PC-3 (cell line): Measurements from ENCODE around the gene MMRN1. TPM values are rescaled to one million over a fixed set of nuclear protein-coding genes. Genes with fewer than 3 reads are reported as not detected.
A peak's percentile ranks its signal among the peaks of the same experiment; 100 is the strongest.

Experiments
- ATAC-seq: fragments of 200-7000 bp; cut with Tn5 transposase; 2 replicates; pipeline ENCODE4 v1.9.1; 2020; ENCODE audit warnings: mild to moderate bottlenecking, moderate library complexity
- BruUV-seq: library from RNA; stranded (reverse); fragments of 400-500 nt; replicated peaks from 2 replicates; lab custom pipeline; 2021; lab: Mats Ljungman, UMichigan
- CTCF ChIA-PET: fragments of 300-600 bp; sonication (Branson Sonifier 250); formaldehyde crosslinking; loops from one replicate; lab custom pipeline; 2022; ENCODE audit warnings: antibody characterized with exemption; lab: Charles Lee
- POLR2A ChIA-PET: fragments of 300-600 bp; sonication (Branson Sonifier 250); formaldehyde crosslinking; loops from one replicate; lab custom pipeline; 2022; ENCODE audit warnings: antibody characterized with exemption; ENCODE audit not compliant: unreplicated experiment; lab: Charles Lee
- DNase-seq: peaks from one replicate; pipeline ENCODE4 v3.0.0-alpha.2; 2015
- H2AFZ ChIP-seq: fragments of 300-600 bp; sonication (generic); 2 replicates; pipeline ENCODE4 v1.6.0; 2016; ENCODE audit warnings: antibody characterized with exemption, low read length
- H3F3A ChIP-seq: fragments of 300-600 bp; sonication (generic); one replicate; pipeline ENCODE4 v1.6.0; 2017; ENCODE audit warnings: antibody characterized with exemption, low read length, control low read depth, mild to moderate bottlenecking; ENCODE audit not compliant: unreplicated experiment
- H3K27ac ChIP-seq: fragments of 300-600 bp; sonication (generic); 2 replicates; pipeline ENCODE4 v1.5.1; 2016; ENCODE audit warnings: mild to moderate bottlenecking, low read length
- H3K27me3 ChIP-seq: fragments of 300-600 bp; sonication (generic); 2 replicates; pipeline ENCODE4 v1.6.1; 2016; ENCODE audit warnings: low read length, mixed read lengths
- H3K36me3 ChIP-seq: fragments of 300-600 bp; sonication (generic); 2 replicates; pipeline ENCODE4 v1.6.1; 2016; ENCODE audit warnings: low read depth, mixed run types, low read length, mixed read lengths
- H3K4me1 ChIP-seq: fragments of 300-600 bp; sonication (generic); 2 replicates; pipeline ENCODE4 v1.5.1; 2016; ENCODE audit warnings: low read length; ENCODE audit not compliant: insufficient read depth
- H3K4me2 ChIP-seq: fragments of 300-600 bp; sonication (generic); 2 replicates; pipeline ENCODE4 v1.6.0; 2016; ENCODE audit warnings: low read length
- H3K4me3 ChIP-seq: fragments of 300-600 bp; sonication (generic); 2 replicates; pipeline ENCODE4 v1.5.1; 2016; ENCODE audit warnings: mild to moderate bottlenecking, low read length, mixed read lengths
- H3K79me2 ChIP-seq: fragments of 300-600 bp; sonication (generic); 2 replicates; pipeline ENCODE4 v1.6.1; 2017; ENCODE audit warnings: low read length, mixed read lengths
- H3K9ac ChIP-seq: fragments of 300-600 bp; sonication (generic); 2 replicates; pipeline ENCODE4 v1.6.0; 2016; ENCODE audit warnings: mild to moderate bottlenecking, low read length
- H3K9me2 ChIP-seq: fragments of 300-600 bp; sonication (generic); replicated peaks from 2 replicates; pipeline ENCODE4 v1.6.1; 2016; ENCODE audit warnings: mixed run types, low read length, mixed read lengths
- H3K9me3 ChIP-seq: fragments of 300-600 bp; sonication (generic); 2 replicates; pipeline ENCODE4 v1.6.1; 2016; ENCODE audit warnings: low read length, mixed read lengths
- H4K20me1 ChIP-seq: fragments of 300-600 bp; sonication (generic); 2 replicates; pipeline ENCODE4 v1.6.1; 2016; ENCODE audit warnings: low read length, mixed read lengths
- EZH2 ChIP-seq: fragments of 300-600 bp; sonication (generic); IDR thresholded peaks from one replicate; pipeline ENCODE4 v1.6.1; 2017; ENCODE audit warnings: antibody characterized with exemption, mild to moderate bottlenecking, low read length; ENCODE audit not compliant: unreplicated experiment
- EZH2phosphoT487 ChIP-seq: fragments of 300-600 bp; sonication (generic); IDR thresholded peaks from 2 replicates; pipeline ENCODE4 v1.6.1; 2018; ENCODE audit warnings: mild to moderate bottlenecking, antibody characterized with exemption, low read length, borderline replicate concordance
- intact Hi-C: fragments of 100-400 bp; cut with micrococcal nuclease; formaldehyde crosslinking; loops from 2 replicates; pipeline ENCODE4 v1.9.0; 2023
- total RNA-seq: library from RNA; depleted of rRNA; stranded (reverse); fragments of >200 nt; gene quantifications from 2 replicates; pipeline ENCODE4 v1.2.3, GENCODE V29; 2014
- TF ChIP-seq, protein P1 (sequence below): fragments of 300-600 bp; sonication (generic); conservative IDR thresholded peaks from 2 replicates; pipeline ENCODE4 v1.5.1; 2017; ENCODE audit warnings: antibody characterized with exemption, low read depth, mild to moderate bottlenecking, low read length

Gene MMRN1
- total RNA-seq, 1 experiment from 2014 or later: 0.73 TPM

DNA sequence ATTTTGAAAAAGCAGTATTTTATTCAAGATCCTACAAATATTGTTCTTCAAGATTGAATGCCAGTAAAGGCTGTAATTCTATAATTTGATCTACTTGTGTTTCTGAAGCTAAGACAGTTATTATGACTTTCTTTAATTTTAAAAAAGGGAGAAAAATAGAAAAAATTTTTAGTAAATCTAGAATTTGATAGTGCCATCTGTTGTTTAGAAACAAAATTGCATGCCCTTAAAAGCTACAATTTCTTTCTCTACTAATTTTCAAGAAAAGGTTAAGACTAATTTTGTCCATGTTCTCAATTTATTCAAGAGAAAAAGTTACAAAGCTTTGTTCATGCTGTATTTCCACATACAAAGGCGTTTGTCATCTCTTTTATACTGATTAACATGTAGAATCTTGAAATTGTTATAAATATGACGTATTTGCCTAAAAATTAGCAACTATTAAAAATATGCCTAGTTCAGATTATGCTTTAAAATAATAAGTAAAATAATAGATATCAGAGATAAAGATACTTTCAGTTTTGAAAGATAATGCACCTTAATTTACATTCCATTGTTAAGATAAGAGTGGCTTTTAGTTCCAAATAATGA is 25.6 kb upstream of the MMRN1 start:
- no peaks in the 10 kb centered on the region for H3F3A ChIP-seq
- H3K9ac ChIP-seq: no peak overlapping the region
- H3K27ac ChIP-seq: no peak overlapping the region
- ATAC-seq (no peak), DNase-seq (peak; percentile 32)
- intact Hi-C loops: loop anchor here (1.0 to 10.0 kb wide), 3 partner anchors 156 to 384 kb away; no protein-coding TSS in a partner anchor
- H4K20me1 ChIP-seq: 0 out of 2 replicates have a peak, but pooled peaks cover 4% of the 10 kb centered on the region
- no peaks in the 10 kb centered on the region for H3K4me1 ChIP-seq
- BruUV-seq: no TSS peak
- ChIA-PET CTCF (interaction anchor here (0.6 kb wide), 1 partner anchor 389 kb away, joined by 5 read pairs; no protein-coding TSS in a partner anchor), POLR2A (no interaction called here)
- H3K9me3 ChIP-seq: no peaks in the 10 kb centered on the region
- no peak overlapping the region for H3K4me3 ChIP-seq
- H3K27me3 ChIP-seq: peaks cover 34% of the 10 kb centered on the region
- H3K4me2 ChIP-seq: no peak overlapping the region
- H3K79me2 ChIP-seq: no peaks in the 10 kb centered on the region
- H2AFZ ChIP-seq: no peak overlapping the region
- no peaks in the 10 kb centered on the region for H3K9me2 ChIP-seq
- TF ChIP-seq EZH2phosphoT487 (no peak), EZH2 (no peak)
- TF ChIP-seq, protein P1, sequence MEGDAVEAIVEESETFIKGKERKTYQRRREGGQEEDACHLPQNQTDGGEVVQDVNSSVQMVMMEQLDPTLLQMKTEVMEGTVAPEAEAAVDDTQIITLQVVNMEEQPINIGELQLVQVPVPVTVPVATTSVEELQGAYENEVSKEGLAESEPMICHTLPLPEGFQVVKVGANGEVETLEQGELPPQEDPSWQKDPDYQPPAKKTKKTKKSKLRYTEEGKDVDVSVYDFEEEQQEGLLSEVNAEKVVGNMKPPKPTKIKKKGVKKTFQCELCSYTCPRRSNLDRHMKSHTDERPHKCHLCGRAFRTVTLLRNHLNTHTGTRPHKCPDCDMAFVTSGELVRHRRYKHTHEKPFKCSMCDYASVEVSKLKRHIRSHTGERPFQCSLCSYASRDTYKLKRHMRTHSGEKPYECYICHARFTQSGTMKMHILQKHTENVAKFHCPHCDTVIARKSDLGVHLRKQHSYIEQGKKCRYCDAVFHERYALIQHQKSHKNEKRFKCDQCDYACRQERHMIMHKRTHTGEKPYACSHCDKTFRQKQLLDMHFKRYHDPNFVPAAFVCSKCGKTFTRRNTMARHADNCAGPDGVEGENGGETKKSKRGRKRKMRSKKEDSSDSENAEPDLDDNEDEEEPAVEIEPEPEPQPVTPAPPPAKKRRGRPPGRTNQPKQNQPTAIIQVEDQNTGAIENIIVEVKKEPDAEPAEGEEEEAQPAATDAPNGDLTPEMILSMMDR: peak; percentile 71
- H3K36me3 ChIP-seq: no peaks in the 10 kb centered on the region

DNA sequence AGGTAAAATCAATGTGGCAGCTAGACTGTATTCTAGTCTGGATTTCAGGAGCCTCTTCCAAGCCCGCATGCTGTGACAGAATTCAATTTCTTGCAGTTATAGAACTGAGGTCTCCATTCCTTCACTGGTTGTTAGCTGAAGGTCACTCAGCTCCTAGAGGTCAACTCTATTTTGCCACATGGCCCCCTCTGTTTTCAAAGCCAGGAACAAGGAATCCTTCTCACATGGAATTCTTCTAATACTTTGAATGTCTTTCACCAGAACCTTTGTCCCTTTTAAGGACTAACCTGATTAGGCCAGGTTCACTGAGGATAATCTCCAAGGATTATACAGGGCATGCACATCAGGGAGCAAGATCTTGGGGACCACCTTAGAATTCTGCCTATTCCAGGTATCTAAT is 23.4 kb upstream of the MMRN1 start:
- no peak overlapping the region for H2AFZ ChIP-seq
- ChIA-PET CTCF (no interaction called here), POLR2A (no interaction called here)
- no peak overlapping the region for H3K9ac ChIP-seq
- no peaks in the 10 kb centered on the region for H3K9me3 ChIP-seq
- no peak overlapping the region for H3K27ac ChIP-seq
- H3K9me2 ChIP-seq: no peaks in the 10 kb centered on the region
- DNase-seq: no peak
- H3K79me2 ChIP-seq: no peaks in the 10 kb centered on the region
- H3K36me3 ChIP-seq: no peaks in the 10 kb centered on the region
- H3K27me3 ChIP-seq: peaks cover 43% of the 10 kb centered on the region
- H3K4me3 ChIP-seq: no peak overlapping the region
- no peaks in the 10 kb centered on the region for H3K4me1 ChIP-seq
- intact Hi-C loops: no loop called here
- H3K4me2 ChIP-seq: no peak overlapping the region
- BruUV-seq: no TSS peak
- TF ChIP-seq, protein P1: no peak
- TF ChIP-seq EZH2phosphoT487: no peak
- no peak for TF ChIP-seq EZH2
- no peaks in the 10 kb centered on the region for H3F3A ChIP-seq
- H4K20me1 ChIP-seq: no peaks in the 10 kb centered on the region
- ATAC-seq: no peak

DNA sequence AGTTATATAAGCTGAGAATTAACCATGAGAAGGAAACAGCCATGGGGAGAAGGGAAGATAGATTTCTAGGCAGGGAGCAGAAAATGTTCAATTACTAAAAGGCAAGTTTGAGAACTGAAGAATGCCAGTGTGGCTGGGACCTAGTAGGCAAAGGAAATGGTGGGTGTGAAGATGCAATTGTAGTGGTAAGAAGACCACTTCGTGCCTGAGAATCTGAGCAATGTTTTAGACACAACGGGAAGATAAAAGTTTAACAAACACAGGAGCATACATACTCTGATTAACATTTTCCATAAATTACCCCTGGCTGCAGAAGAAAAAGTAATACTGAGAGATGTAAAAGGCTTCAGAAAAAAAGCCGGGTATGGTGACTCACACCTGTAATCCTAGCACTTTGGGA is 18.1 kb upstream of the MMRN1 start:
- BruUV-seq: no TSS peak
- H3K9ac ChIP-seq: no peak overlapping the region
- intact Hi-C loops: no loop called here
- DNase-seq: no peak
- H3K9me3 ChIP-seq: no peaks in the 10 kb centered on the region
- H3K36me3 ChIP-seq: no peaks in the 10 kb centered on the region
- H3K27ac ChIP-seq: no peak overlapping the region
- H2AFZ ChIP-seq: no peak overlapping the region
- H3F3A ChIP-seq: no peaks in the 10 kb centered on the region
- H3K27me3 ChIP-seq: peaks cover 68% of the 10 kb centered on the region
- no peak for ATAC-seq
- H3K4me1 ChIP-seq: no peaks in the 10 kb centered on the region
- TF ChIP-seq, protein P1: no peak
- no peak for TF ChIP-seq EZH2phosphoT487
- no peak for TF ChIP-seq EZH2
- CTCF ChIA-PET: no interaction called here
- no peaks in the 10 kb centered on the region for H3K9me2 ChIP-seq
- no peaks in the 10 kb centered on the region for H4K20me1 ChIP-seq
- POLR2A ChIA-PET: no interaction called here
- H3K4me2 ChIP-seq: no peak overlapping the region
- H3K4me3 ChIP-seq: no peak overlapping the region
- no peaks in the 10 kb centered on the region for H3K79me2 ChIP-seq
